H9 (cell line): ENCODE data around the gene PAX3. TPM values are rescaled to one million over a fixed set of nuclear protein-coding genes. Genes with fewer than 3 reads are reported as not detected.

Source experiments
- DNase-seq: peaks from one replicate; pipeline ENCODE4 v3.0.0-alpha.2; 2017
- H2AFZ ChIP-seq: one replicate; pipeline ENCODE4 v1.6.1; 2013; ENCODE audit warnings: mild to moderate bottlenecking, low read length, control low read depth, moderate library complexity
- H2AK5ac ChIP-seq: 2 replicates; pipeline ENCODE4 v1.6.1; 2013; ENCODE audit warnings: low read length, control low read depth, mixed read lengths; ENCODE audit not compliant: insufficient read length
- H2BK120ac ChIP-seq: one replicate; pipeline ENCODE4 v1.6.1; 2013; ENCODE audit warnings: low read depth, mild to moderate bottlenecking, low read length, control low read depth, inconsistent platforms; ENCODE audit not compliant: poor library complexity, severe bottlenecking
- H2BK12ac ChIP-seq: 2 replicates; pipeline ENCODE4 v1.6.1; 2013; ENCODE audit warnings: low read length, control low read depth, mixed read lengths, low read depth; ENCODE audit not compliant: insufficient read length
- H2BK15ac ChIP-seq: 2 replicates; pipeline ENCODE4 v1.6.1; 2013; ENCODE audit warnings: low read depth, low read length, control low read depth
- H2BK20ac ChIP-seq: one replicate; pipeline ENCODE4 v1.6.1; 2013; ENCODE audit warnings: low read depth, mild to moderate bottlenecking, low read length, control low read depth, inconsistent platforms; ENCODE audit not compliant: poor library complexity, severe bottlenecking
- H2BK5ac ChIP-seq: 2 replicates; pipeline ENCODE4 v1.6.1; 2013; ENCODE audit warnings: low read length, control low read depth, mixed read lengths; ENCODE audit not compliant: insufficient read length
- H3K14ac ChIP-seq: 2 replicates; pipeline ENCODE4 v1.6.1; 2013; ENCODE audit warnings: low read length, control low read depth; ENCODE audit not compliant: insufficient read depth
- H3K18ac ChIP-seq: 2 replicates; pipeline ENCODE4 v1.6.1; 2013; ENCODE audit warnings: low read depth, mild to moderate bottlenecking, mixed read lengths, low read length, control low read depth; ENCODE audit not compliant: insufficient read length
- H3K23ac ChIP-seq: 2 replicates; pipeline ENCODE4 v1.6.1; 2013; ENCODE audit warnings: low read length, control low read depth, mixed read lengths, low read depth; ENCODE audit not compliant: insufficient read length
- H3K23me2 ChIP-seq: 2 replicates; pipeline ENCODE4 v1.6.1; 2013; ENCODE audit warnings: low read depth, mild to moderate bottlenecking, mixed read lengths, low read length, control low read depth; ENCODE audit not compliant: insufficient read length, poor library complexity, severe bottlenecking
- H3K27ac ChIP-seq: 2 replicates; pipeline ENCODE4 v1.5.1; 2013; ENCODE audit warnings: low read length, control low read depth, mixed read lengths, low read depth; ENCODE audit not compliant: insufficient read length
- H3K27me3 ChIP-seq: 2 replicates; pipeline ENCODE4 v1.6.1; 2013; ENCODE audit warnings: low read length, control low read depth, inconsistent platforms; ENCODE audit not compliant: insufficient read depth
- H3K4ac ChIP-seq: 2 replicates; pipeline ENCODE4 v1.6.1; 2013; ENCODE audit warnings: low read depth, mild to moderate bottlenecking, control low read depth, inconsistent platforms, low read length, moderate library complexity
- H3K4me1 ChIP-seq: 2 replicates; pipeline ENCODE4 v1.6.1; 2013; ENCODE audit warnings: low read length, control low read depth, inconsistent platforms; ENCODE audit not compliant: insufficient read depth
- H3K4me2 ChIP-seq: 2 replicates; pipeline ENCODE4 v1.6.1; 2013; ENCODE audit warnings: low read length, control low read depth, mixed read lengths; ENCODE audit not compliant: insufficient read length, insufficient read depth
- H3K56ac ChIP-seq: 2 replicates; pipeline ENCODE4 v1.6.1; 2013; ENCODE audit warnings: low read depth, mild to moderate bottlenecking, mixed read lengths, low read length, control low read depth; ENCODE audit not compliant: insufficient read length
- H3K79me1 ChIP-seq: 2 replicates; pipeline ENCODE4 v1.6.1; 2013; ENCODE audit warnings: low read depth, mild to moderate bottlenecking, moderate library complexity, low read length, control low read depth, inconsistent platforms; ENCODE audit not compliant: insufficient read depth, poor library complexity, severe bottlenecking
- H3K79me2 ChIP-seq: 2 replicates; pipeline ENCODE4 v1.6.1; 2013; ENCODE audit warnings: low read length, control low read depth, inconsistent platforms; ENCODE audit not compliant: insufficient read depth
- H3K9ac ChIP-seq: 2 replicates; pipeline ENCODE4 v1.6.1; 2013; ENCODE audit warnings: low read length, control low read depth, mixed read lengths; ENCODE audit not compliant: insufficient read length; ENCODE audit errors: extremely low read depth
- H3K9me3 ChIP-seq: one replicate; pipeline ENCODE4 v1.6.1; 2013; ENCODE audit warnings: low read depth, low read length, inconsistent platforms; ENCODE audit not compliant: control insufficient read depth
- H3T11ph ChIP-seq: one replicate; pipeline ENCODE4 v1.6.1; 2013; ENCODE audit warnings: mild to moderate bottlenecking, low read length, control low read depth, inconsistent platforms
- H4K20me1 ChIP-seq: one replicate; pipeline ENCODE4 v1.6.1; 2013; ENCODE audit not compliant: control insufficient read depth, insufficient read length, insufficient read depth
- H4K5ac ChIP-seq: 2 replicates; pipeline ENCODE4 v1.6.1; 2013; ENCODE audit warnings: low read depth, mild to moderate bottlenecking, mixed read lengths, low read length, control low read depth; ENCODE audit not compliant: insufficient read length
- H4K8ac ChIP-seq: replicated peaks from 2 replicates; pipeline ENCODE4 v1.6.1; 2013; ENCODE audit warnings: low read length, control low read depth, mixed read lengths, low read depth; ENCODE audit not compliant: insufficient read length
- H4K91ac ChIP-seq: 2 replicates; pipeline ENCODE4 v1.6.1; 2013; ENCODE audit warnings: low read depth, mild to moderate bottlenecking, moderate library complexity, mixed read lengths, low read length, control low read depth; ENCODE audit not compliant: insufficient read length
- H3K27ac Mint-ChIP-seq, 3 experiments: 2 replicates in 2 of 3; 3 replicates in 1 of 3; pipeline ENCODE4 v1.8.0; 2020 to 2021; ENCODE audit warnings: mixed read lengths in 3 of 3, mild to moderate bottlenecking in 1 of 3, moderate library complexity in 1 of 3
- H3K27me3 Mint-ChIP-seq: 2 replicates; pipeline ENCODE4 v1.8.0; 2021; ENCODE audit warnings: low read depth, mild to moderate bottlenecking, moderate library complexity, mixed read lengths
- H3K36me3 Mint-ChIP-seq, 3 experiments: 2 replicates in 2 of 3; 3 replicates in 1 of 3; pipeline ENCODE4 v1.8.0; 2020 to 2021; ENCODE audit warnings: low read depth in 3 of 3, mixed read lengths in 3 of 3; ENCODE audit not compliant: insufficient read depth in 1 of 3
- H3K4me1 Mint-ChIP-seq, 2 experiments: 2 replicates each; pipeline ENCODE4 v1.8.0; 2020; ENCODE audit warnings: mixed read lengths in 2 of 2
- H3K4me3 Mint-ChIP-seq, 2 experiments: 2 replicates in 1 of 2; 3 replicates in 1 of 2; pipeline ENCODE4 v1.8.0; 2020 to 2021; ENCODE audit warnings: mild to moderate bottlenecking in 2 of 2, mixed read lengths in 2 of 2, moderate library complexity in 1 of 2
- H3K9me3 Mint-ChIP-seq, 2 experiments: 2 replicates in 1 of 2; 3 replicates in 1 of 2; pipeline ENCODE4 v1.8.0; 2020; ENCODE audit warnings: mild to moderate bottlenecking in 2 of 2, mixed read lengths in 2 of 2, moderate library complexity in 1 of 2
- total RNA-seq: library from RNA; stranded (reverse); gene quantifications from 2 replicates; pipeline ENCODE4 v1.2.1, GENCODE V29; 2021
- TF ChIP-seq, protein P1 (sequence below): fragments of 200-600 bp; sonication (generic); conservative IDR thresholded peaks from 3 replicates; pipeline ENCODE4 v1.8.0; 2021; ENCODE audit warnings: antibody characterized with exemption, mild to moderate bottlenecking

Gene PAX3
- total RNA-seq, 1 experiment from 2014 or later = not detected

DNA sequence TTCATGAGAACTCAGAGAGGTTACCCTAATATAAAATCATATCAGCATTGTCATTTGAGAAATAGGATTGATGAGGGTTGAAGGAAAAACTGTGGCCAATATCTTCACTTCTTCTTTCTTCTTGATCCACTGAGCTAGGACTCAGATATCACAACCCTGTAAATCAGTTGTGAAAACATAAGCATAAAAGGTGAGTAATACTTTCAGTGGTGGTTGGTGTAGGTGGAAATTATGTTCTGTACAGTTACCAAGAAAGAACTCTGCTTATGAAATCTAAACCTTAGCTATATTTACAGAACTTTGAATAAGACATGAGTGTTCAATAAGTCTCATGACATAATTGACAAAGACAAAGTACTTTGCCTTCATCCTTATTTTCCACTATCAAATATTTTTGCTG, 56.3 kb downstream of the PAX3 start:
- Histone ChIP-seq H3K79me1 (no peaks in the 10 kb centered on the region), H3K18ac (no peak overlapping the region), H4K8ac (no peak overlapping the region), H3K4me1 (peaks cover 10% of the 10 kb centered on the region), H2BK20ac (no peak overlapping the region), H4K20me1 (no peaks in the 10 kb centered on the region), H3K56ac (no peak overlapping the region), H3K27ac (no peak overlapping the region), H2BK5ac (no peak overlapping the region), H2AK5ac (no peak overlapping the region), H3K14ac (no peak overlapping the region), H3K79me2 (no peaks in the 10 kb centered on the region), H2BK12ac (no peak overlapping the region), H2BK15ac (no peak overlapping the region), H3K27me3 (no peaks in the 10 kb centered on the region; the same call in 1 of the 2 replicates), H2BK120ac (no peak overlapping the region), H3K4ac (no peak overlapping the region), H2AFZ (no peak overlapping the region), H3K9ac (no peak overlapping the region), H3K9me3 (no peaks in the 10 kb centered on the region), H4K91ac (no peak overlapping the region), H3K23me2 (no peaks in the 10 kb centered on the region), H3K23ac (no peak overlapping the region), H3T11ph (no peak overlapping the region), H4K5ac (no peak overlapping the region), H3K4me2 (no peak overlapping the region)
- Mint-ChIP-seq H3K27me3 (peaks cover 85% of the 10 kb centered on the region), H3K4me1 (peaks cover 35 to 42% of the 10 kb centered on the region in 2 experiments), H3K36me3 (no peaks in the 10 kb centered on the region), H3K9me3 (no peaks in the 10 kb centered on the region), H3K27ac (no peak overlapping the region), H3K4me3 (no peak overlapping the region)
- TF ChIP-seq, protein P1, sequence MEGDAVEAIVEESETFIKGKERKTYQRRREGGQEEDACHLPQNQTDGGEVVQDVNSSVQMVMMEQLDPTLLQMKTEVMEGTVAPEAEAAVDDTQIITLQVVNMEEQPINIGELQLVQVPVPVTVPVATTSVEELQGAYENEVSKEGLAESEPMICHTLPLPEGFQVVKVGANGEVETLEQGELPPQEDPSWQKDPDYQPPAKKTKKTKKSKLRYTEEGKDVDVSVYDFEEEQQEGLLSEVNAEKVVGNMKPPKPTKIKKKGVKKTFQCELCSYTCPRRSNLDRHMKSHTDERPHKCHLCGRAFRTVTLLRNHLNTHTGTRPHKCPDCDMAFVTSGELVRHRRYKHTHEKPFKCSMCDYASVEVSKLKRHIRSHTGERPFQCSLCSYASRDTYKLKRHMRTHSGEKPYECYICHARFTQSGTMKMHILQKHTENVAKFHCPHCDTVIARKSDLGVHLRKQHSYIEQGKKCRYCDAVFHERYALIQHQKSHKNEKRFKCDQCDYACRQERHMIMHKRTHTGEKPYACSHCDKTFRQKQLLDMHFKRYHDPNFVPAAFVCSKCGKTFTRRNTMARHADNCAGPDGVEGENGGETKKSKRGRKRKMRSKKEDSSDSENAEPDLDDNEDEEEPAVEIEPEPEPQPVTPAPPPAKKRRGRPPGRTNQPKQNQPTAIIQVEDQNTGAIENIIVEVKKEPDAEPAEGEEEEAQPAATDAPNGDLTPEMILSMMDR = no peak
- DNase-seq = no peak
